Activated CD8-positive, alpha-beta memory T cell treated with anti-CD3 and anti-CD28 coated beads for 36 hours (primary cell): Measurements from ENCODE around the gene TACC2. TPM values are rescaled to one million over a fixed set of nuclear protein-coding genes. Genes with fewer than 3 reads are reported as not detected.
"Not testable (repeated sequence)": the region's sequence is repeated elsewhere in the genome, so short reads cannot be mapped to it uniquely, and the experiment has no call there.

Experiments used
- CTCF ChIA-PET: fragments of 350-600 bp; sonication (Branson Sonifier 250); formaldehyde crosslinking; loops from one replicate; lab custom pipeline; 2021; ENCODE audit warnings: antibody characterized with exemption; lab: Charles Lee
- POLR2A ChIA-PET: fragments of 350-600 bp; sonication (Branson Sonifier 250); formaldehyde crosslinking; loops from one replicate; lab custom pipeline; 2021; ENCODE audit warnings: antibody characterized with exemption; lab: Charles Lee
- total RNA-seq, 2 experiments: library from RNA; stranded (reverse); gene quantifications; one replicate each; pipeline ENCODE4 v1.2.3, GENCODE V29; 2021

TACC2 gene
- not detected for total RNA-seq

GRCh38 chr10:121988361-121989324 is at the start of gene TACC2:
Gene TACC2, plus strand, starts transcription at chr10:121989163. Its CDS starts 32,819 bp downstream, at chr10:122021982.
- CTCF ChIA-PET: no interaction called here

GRCh38 chr10:121941532-121941931 is 47.4 kb upstream of the TACC2 start:
- ChIA-PET POLR2A (no interaction called here), CTCF (no interaction called here)

More at GRCh38 chr10:121988361-121989324, at the start of gene TACC2:
- POLR2A ChIA-PET: no interaction called here

- CTCF ChIA-PET: no interaction called here
- POLR2A ChIA-PET: no interaction called here
Observed at GRCh38 chr10:121942749-121943416, 46.1 kb upstream of the TACC2 start.

GRCh38 chr10:121947343-121948330 is 41.3 kb upstream of the TACC2 start:
- ChIA-PET CTCF (interaction anchor here (1.3 kb wide), 1 partner anchor 581 kb away, joined by 3 read pairs; no protein-coding TSS in a partner anchor), POLR2A (no interaction called here)

GRCh38 chr10:121949049-121949448 is 39.9 kb upstream of the TACC2 start:
- POLR2A ChIA-PET: no interaction called here
- CTCF ChIA-PET: no interaction called here

GRCh38 chr10:121949451-121949850 is 39.5 kb upstream of the TACC2 start:
- POLR2A ChIA-PET: no interaction called here
- CTCF ChIA-PET: no interaction called here

- POLR2A ChIA-PET: no interaction called here
Observed at GRCh38 chr10:121952226-121952625, 36.7 kb upstream of the TACC2 start.

GRCh38 chr10:121956111-121957061 is 32.6 kb upstream of the TACC2 start:
- CTCF ChIA-PET: no interaction called here
- POLR2A ChIA-PET: no interaction called here

More at GRCh38 chr10:121952226-121952625, 36.7 kb upstream of the TACC2 start:
- CTCF ChIA-PET: interaction anchor here (0.7 kb wide), 1 partner anchor 74 kb away, joined by 3 read pairs; no protein-coding TSS in a partner anchor

- POLR2A ChIA-PET: interaction anchor here (0.6 kb wide), 1 partner anchor 32 kb away, joined by 3 read pairs; no protein-coding TSS in a partner anchor
- CTCF ChIA-PET: no interaction called here
Observed at GRCh38 chr10:121959671-121960070, 29.3 kb upstream of the TACC2 start.

GRCh38 chr10:121961456-121961855 is 27.5 kb upstream of the TACC2 start:
- ChIA-PET POLR2A (no interaction called here), CTCF (interaction anchor here (0.7 kb wide), 2 partner anchors 11 to 408 kb away, joined by 3 to 4 read pairs; no protein-coding TSS in a partner anchor)

- POLR2A ChIA-PET: no interaction called here
- CTCF ChIA-PET: no interaction called here
Observed at GRCh38 chr10:121965996-121966395, 23.0 kb upstream of the TACC2 start.

- CTCF ChIA-PET: not testable (repeated sequence)
- POLR2A ChIA-PET: interaction anchor here (1.1 kb wide), 1 partner anchor 38 kb away, joined by 4 read pairs; no protein-coding TSS in a partner anchor
Observed at GRCh38 chr10:121969086-121969485, 19.9 kb upstream of the TACC2 start.

- CTCF ChIA-PET: interaction anchor here (1.4 kb wide), 1 partner anchor 11 kb away, joined by 4 read pairs; no protein-coding TSS in a partner anchor
Observed at GRCh38 chr10:121974019-121974534, 14.9 kb upstream of the TACC2 start.

GRCh38 chr10:121974535-121975294 is 14.2 kb upstream of the TACC2 start, which contains the start of gene NSMCE4A:
Gene NSMCE4A, minus strand, starts transcription at chr10:121975217. Its CDS starts 52 bp downstream, at chr10:121975165.
- CTCF ChIA-PET: interaction anchor here (0.6 to 1.4 kb wide), 3 partner anchors 9 to 43 kb away, joined by 3 to 6 read pairs (median 4); no protein-coding TSS in a partner anchor
- POLR2A ChIA-PET: interaction anchor here (1.9 kb wide), 1 partner anchor 47 kb away, joined by 4 read pairs; the partner anchor contains the start of gene ATE1

More at GRCh38 chr10:121974019-121974534, 14.9 kb upstream of the TACC2 start:
- POLR2A ChIA-PET: interaction anchor here (1.9 kb wide), 1 partner anchor 46 kb away, joined by 4 read pairs; the partner anchor contains the start of gene ATE1

- ChIA-PET CTCF (interaction anchor here (0.6 to 1.4 kb wide), 3 partner anchors 9 to 44 kb away, joined by 3 to 6 read pairs (median 4); no protein-coding TSS in a partner anchor), POLR2A (interaction anchor here (0.6 to 1.9 kb wide), 2 partner anchors 48 to 142 kb away, joined by 4 to 5 read pairs; partner anchors contain the start of gene ATE1)
Observed at GRCh38 chr10:121975295-121976086, 13.5 kb upstream of the TACC2 start.
